ENCODE data around the gene TLCD2. TPM values are rescaled to one million over a fixed set of nuclear protein-coding genes. Genes with fewer than 3 reads are reported as not detected.

TLCD2 gene
- total and polyA plus RNA-seq, 2 experiments from 2014 or later, result 0.70 to 1.4 TPM

GRCh38 chr17:1661045-1661444 lies 49.1 kb downstream of the TLCD2 start (continued):
- no peak for TF ChIP-seq ZNF462 (CRISPR knock-in tag; IDR thresholded peaks at IDR 0.05)
- no peak for TF ChIP-seq EZH2 (IDR thresholded peaks at IDR 0.05; ENCODE audit: low read depth, unreplicated experiment)
- TF ChIP-seq STAT1 (IDR thresholded peaks at IDR 0.05; ENCODE audit: unreplicated experiment), result no peak
- no peak for TF ChIP-seq CREB1 (CRISPR knock-in tag; IDR thresholded peaks at IDR 0.05; ENCODE audit: low read depth)
- TF ChIP-seq JUNB (IDR thresholded peaks at IDR 0.05; ENCODE audit: unreplicated experiment), result no peak

- Mint-ChIP-seq H3K36me3 (ENCODE audit: low read depth) (peaks cover 98% of the 10 kb centered on the region), H3K27ac (no peak overlapping the region), H3K4me3 (no peak overlapping the region), H3K27me3 (ENCODE audit: insufficient read depth, low read depth, poor library complexity) (peaks cover 7% of the 10 kb centered on the region), H3K4me1 (no peaks in the 10 kb centered on the region), H3K9me3 (no peaks in the 10 kb centered on the region)
- Histone ChIP-seq H3K79me2 (replicated peaks; ENCODE audit: insufficient read depth) (no peaks in the 10 kb centered on the region; the same call in 1 of the 2 replicates), H4K20me1 (replicated peaks; ENCODE audit: insufficient read depth) (peaks cover 10% of the 10 kb centered on the region; the same call in 1 of the 2 replicates), H3K4me3 (no peak overlapping the region), H3K4me1 (ENCODE audit: insufficient read depth) (no peaks in the 10 kb centered on the region), H3K9me2 (ENCODE audit: insufficient read depth) (no peaks in the 10 kb centered on the region), H3F3A (replicated peaks; ENCODE audit: low read depth) (peaks cover 19% of the 10 kb centered on the region), H3K36me3 (ENCODE audit: insufficient read depth) (peaks cover 91% of the 10 kb centered on the region), H3K27ac (ENCODE audit: low read depth) (no peak overlapping the region), H2AFZ (no peak overlapping the region), H3K27me3 (ENCODE audit: insufficient read depth) (no peaks in the 10 kb centered on the region), H3K4me2 (no peak overlapping the region)
- no peak for ATAC-seq
- no peak for DNase-seq (ENCODE audit: low spot score)
- TF ChIP-seq JUNB (IDR thresholded peaks at IDR 0.05; ENCODE audit: unreplicated experiment) (no peak), ZNF114 (CRISPR knock-in tag; IDR thresholded peaks at IDR 0.05) (no peak), NANOG (IDR thresholded peaks at IDR 0.05; ENCODE audit: borderline replicate concordance) (no peak), ZNF462 (CRISPR knock-in tag; IDR thresholded peaks at IDR 0.05) (no peak), EZH2 (IDR thresholded peaks at IDR 0.05; ENCODE audit: low read depth, unreplicated experiment) (no peak), ZNF331 (CRISPR knock-in tag; IDR thresholded peaks at IDR 0.05; ENCODE audit: low read depth) (no peak), EZH2phosphoT487 (IDR thresholded peaks at IDR 0.05; ENCODE audit: unreplicated experiment) (no peak)
These were observed 52.1 kb downstream of the TLCD2 start for GRCh38 chr17:1658100-1658499.

Data from GM23338 (cell line).